GM19099 (cell line): Measurements from ENCODE around the gene MYLK4.

Experiments
- POLR2A ChIP-seq: IDR thresholded peaks from 3 replicates; pipeline ENCODE4 v1.6.1; 2011; ENCODE audit warnings: low read depth; ENCODE audit not compliant: insufficient read length; ENCODE audit errors: extremely low read depth

MYLK4 gene

DNA sequence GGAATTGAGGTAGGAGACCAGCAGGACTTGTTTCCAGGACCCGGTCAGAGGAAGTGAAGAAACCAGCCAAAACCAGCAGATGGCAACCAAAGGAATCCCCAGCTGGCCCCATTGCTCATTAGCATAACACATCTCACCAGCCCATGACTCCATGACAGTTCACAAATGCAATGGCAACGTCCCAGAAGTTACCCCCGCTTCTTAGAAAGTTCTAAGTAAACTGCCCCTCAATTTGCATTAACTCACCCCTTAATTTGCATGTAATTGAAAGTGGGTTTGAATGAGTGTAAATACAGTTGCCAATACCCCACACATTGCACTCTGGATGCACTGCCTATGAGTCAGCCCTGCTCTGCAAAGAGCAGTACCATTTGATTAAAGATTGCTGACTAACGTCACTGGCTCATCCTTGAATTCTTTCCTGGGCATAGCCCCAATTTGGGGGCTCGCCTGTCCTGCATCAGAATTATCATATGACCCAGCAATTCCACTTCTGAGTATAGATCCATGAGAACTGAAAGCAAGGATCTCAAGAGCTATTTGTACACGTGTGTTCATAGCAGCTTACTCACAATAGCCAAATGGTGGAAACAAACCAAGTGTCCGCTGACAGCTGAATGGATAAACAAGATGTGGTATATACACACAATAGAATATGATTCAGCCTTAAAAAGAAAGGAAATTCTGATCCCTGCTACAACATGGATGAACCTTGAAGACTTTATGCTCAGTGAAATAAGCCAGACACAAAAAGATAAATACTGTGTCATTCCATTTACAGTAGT lies 36.4 kb downstream of the MYLK4 start:
- TF ChIP-seq POLR2A: no peak

DNA sequence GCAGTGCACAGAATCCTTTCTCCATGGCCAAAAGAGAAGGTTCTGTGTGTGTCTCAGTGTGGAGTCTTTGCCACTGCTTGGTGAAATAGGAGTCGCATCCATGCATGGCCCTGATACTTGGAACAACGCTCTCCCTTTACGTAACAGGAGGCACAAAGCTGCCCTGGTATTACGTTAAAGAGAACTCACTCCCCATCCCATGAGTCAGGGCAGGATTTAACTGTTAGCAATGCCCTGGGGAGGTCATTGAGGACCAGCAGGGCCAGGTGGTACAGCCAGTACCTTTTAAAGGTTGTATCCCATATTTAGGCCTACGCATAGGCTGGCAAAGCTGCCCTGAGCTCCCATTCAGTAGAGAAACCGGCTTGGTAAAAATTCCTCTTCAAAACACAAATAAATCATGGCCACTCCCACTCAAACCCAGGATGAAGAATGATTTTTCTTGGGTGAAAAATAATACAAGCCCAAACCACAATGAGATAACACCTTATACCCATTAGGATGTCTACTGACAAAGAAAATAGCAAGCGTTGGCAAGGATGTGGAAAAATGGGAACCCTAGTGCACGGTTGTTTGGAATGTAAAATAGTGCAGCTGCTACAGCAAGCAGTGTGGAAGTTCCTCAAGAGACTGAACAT lies 37.1 kb downstream of the MYLK4 start:
- TF ChIP-seq POLR2A: no peak

DNA sequence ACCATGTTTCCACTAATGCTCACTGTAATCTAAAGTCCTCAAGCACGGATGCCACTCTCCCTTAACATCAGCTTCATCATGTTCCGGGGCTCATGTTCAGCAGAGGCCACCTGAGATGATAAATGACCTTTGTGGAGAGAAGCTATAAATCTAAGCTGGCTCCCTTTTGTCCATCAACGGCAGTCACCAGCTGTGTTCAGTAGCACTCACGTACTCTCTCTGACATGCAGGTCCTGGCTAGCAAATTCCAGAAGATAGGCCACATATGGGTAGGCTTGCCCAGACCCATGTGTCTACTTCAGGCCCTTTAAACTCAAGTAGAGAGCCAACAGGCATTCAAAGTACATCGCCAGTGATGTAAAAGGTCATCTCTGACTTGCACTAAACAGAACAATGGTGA lies 38.6 kb downstream of the MYLK4 start:
- no peak for TF ChIP-seq POLR2A

- no peak for TF ChIP-seq POLR2A
Observed at GRCh38 chr6:2710412-2710811, 40.3 kb downstream of the MYLK4 start.

GRCh38 chr6:2708456-2708855 lies 42.3 kb downstream of the MYLK4 start:
- no peak for TF ChIP-seq POLR2A

GRCh38 chr6:2706558-2706957 lies 44.2 kb downstream of the MYLK4 start:
- no peak for TF ChIP-seq POLR2A

- no peak for TF ChIP-seq POLR2A
Observed at GRCh38 chr6:2705256-2705655, 45.5 kb downstream of the MYLK4 start.

DNA sequence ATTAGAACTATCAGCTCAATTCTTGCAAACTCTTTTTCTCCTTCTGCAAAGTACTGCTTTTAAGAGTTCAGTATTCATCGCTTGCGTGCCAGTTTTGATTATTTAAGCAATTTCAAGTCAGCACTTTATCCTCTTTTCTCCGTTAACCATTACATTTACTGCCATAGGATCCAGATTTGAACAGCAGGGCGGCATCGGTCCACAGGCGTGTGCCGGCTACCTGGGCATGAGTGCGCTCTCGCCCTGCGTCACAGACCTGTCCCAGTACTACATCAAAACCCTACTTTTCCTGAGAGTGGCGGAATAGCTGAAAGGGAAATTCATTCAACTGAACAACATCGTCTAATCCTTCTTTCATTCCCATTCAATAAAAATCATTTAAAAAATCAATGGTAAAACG lies 53.4 kb downstream of the MYLK4 start:
- no peak for TF ChIP-seq POLR2A

DNA sequence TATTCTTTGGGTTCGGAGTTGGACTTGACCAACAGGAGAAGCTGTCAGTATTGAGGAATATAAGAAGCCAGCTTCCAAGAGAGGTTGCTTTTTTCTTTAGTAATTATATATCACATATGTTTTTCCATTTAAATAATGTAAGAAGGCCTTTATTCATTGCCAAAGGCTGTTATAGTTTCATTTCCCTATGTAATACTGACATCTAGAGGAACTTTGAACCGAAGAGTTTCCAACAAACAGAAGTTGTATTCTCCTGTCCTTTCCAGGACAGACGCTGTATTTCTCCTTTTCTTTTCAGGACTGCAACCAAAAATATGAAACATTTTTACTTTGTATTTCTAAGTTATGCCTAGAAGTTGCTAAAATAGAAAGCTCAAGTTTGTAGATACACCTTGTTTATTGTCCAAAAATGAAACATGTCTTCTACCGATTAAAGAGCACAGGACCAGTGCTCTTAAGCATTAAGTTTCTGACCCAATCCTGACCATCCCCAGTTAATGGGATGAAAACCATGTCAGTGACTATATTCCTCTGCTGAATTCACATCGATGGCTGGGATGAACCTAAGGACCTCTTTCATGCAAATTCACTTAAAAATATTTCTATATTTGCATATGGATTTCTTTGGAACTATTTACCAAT lies 55.1 kb downstream of the MYLK4 start:
- no peak for TF ChIP-seq POLR2A

DNA sequence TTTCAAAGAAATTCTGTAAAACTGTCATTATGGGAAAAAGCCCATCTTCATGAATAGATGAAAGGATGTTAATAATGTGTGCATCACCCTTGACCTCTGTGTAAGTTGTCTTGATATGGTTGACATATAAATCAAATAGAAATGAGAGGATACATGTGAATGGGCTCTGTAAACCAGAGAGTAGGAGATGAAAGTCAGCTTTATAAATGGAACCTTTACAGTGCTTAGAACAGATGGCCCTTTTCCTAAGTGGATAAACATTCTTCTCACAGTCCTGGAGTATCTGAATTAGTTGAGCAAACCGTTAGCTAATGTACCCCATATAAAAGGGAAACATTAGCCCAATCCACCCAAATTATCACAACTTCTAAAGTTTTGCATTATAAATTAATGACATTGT lies 57.5 kb downstream of the MYLK4 start:
- TF ChIP-seq POLR2A: no peak

- TF ChIP-seq POLR2A: no peak
Observed at GRCh38 chr6:2688401-2689064, 62.2 kb downstream of the MYLK4 start.

DNA sequence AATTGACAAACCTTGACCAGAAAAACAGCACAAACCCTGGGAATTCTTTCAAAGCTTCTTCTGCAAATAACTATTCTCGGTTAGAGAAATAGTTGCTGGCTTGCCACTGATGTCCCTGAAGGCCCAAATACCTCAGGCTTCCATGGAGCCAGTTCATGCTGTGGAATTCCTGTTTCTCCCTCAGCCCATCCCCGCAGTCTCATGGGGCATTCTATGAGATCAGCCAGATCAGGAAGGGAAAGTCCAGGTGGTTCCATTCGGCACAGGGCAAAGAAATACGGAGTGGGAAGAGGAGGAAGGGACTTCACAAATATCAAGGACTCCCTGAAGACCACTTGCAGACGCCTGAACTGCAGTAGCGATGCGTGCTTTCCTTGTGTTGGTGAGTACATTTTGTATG lies 63.3 kb downstream of the MYLK4 start:
- no peak for TF ChIP-seq POLR2A

DNA sequence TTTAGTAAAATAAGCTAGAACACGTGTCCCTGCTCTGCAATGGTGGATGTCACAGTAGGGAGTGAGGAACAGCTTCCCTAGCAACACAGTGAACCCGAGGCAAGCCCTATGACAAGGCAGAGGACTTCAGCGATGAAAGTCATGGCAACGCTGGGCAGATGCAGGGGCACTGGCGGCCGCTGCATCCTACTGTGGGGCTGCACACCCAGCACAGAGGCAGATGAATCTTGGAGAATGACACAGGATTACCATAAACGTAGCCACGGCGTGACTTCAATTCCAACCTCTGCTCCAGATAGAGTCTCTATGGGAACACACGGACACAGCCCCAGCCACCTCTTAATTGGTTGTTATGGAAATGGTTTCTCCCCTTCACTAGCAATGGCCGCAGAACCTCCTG lies 64.2 kb downstream of the MYLK4 start:
- TF ChIP-seq POLR2A: no peak

DNA sequence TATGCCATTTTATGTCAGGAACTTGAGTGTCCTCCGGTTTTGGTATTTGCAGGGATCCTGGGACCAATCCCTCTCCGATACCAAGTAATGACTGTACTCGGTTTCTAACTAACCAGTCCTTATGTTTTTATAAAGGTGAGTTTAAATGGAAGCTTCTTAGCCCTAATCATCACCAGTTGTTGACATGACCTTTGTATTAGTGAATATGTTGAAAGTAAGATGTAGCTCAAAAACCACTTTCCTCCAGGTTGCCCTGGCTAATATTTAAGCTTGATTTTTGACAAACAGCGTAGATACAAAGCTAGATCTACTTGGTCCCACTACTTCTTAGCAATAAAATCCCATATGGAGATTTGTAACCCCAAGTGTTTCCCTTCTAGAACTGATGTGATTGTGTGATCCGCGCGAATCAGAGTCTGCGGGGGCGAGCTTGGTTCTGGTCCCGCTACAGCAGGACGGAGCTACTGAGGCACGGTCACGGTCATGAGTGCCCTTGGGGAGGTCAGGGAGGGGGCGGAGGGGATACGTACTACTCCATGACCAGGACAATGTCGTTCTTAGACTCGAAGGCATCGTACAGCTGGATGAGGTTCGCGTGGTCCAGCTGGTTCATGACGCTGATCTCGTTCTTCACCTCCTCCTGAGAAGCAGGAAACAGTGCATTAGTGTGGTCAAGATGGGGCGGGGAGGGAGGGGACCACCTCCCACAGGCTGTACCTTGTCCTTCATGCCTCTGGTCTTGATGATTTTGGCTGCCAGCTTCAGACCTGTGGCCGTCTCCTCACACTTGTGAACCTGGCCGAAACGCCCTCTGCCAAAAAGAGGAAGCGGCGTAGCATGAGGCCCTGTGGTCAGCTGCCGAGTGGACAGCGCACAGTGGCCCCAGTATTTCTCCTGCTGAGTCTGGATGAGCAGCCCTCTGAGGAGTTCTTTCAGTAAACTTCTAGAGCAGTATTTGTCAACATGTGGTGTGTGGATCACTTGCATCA lies 65.7 kb downstream of the MYLK4 start:
- TF ChIP-seq POLR2A: no peak
